Stimulated activated CD4-positive, alpha-beta T cell treated with anti-CD3 and anti-CD28 coated beads, Interleukin-1b, Interleukin-23, amount 100 ng/mL, for 1 hour (primary cell): Measurements from ENCODE around the gene INHBE.
A peak's percentile ranks its signal among the peaks of the same experiment; 100 is the strongest.

Source experiments
- DNase-seq, 2 donors: peaks; one replicate each; pipeline ENCODE4 v3.0.0-alpha.2; 2020; ENCODE audit warnings: low read depth in 2 of 2

INHBE gene

GRCh38 chr12:57461276-57461916 is 6.3 kb downstream of the INHBE start:
- no peak for DNase-seq

GRCh38 chr12:57461917-57462250 is 6.8 kb downstream of the INHBE start:
- no peak for DNase-seq

GRCh38 chr12:57462251-57462911 is 7.3 kb downstream of the INHBE start:
- peak; percentile 74 to 79 for DNase-seq

GRCh38 chr12:57462912-57463253 is 7.8 kb downstream of the INHBE start:
- DNase-seq, result no peak

- no peak for DNase-seq
Observed at GRCh38 chr12:57464569-57464968, 9.5 kb downstream of the INHBE start.

- no peak for DNase-seq
Observed at GRCh38 chr12:57465030-57465746, 10.1 kb downstream of the INHBE start.

- DNase-seq, result no peak
Observed at GRCh38 chr12:57465747-57466505, 10.8 kb downstream of the INHBE start.

- DNase-seq, result no peak
Observed at GRCh38 chr12:57467212-57467874, 12.2 kb downstream of the INHBE start.

- no peak for DNase-seq
Observed at GRCh38 chr12:57467915-57468314, 12.8 kb downstream of the INHBE start.

GRCh38 chr12:57469296-57470164 is 14.4 kb downstream of the INHBE start:
- DNase-seq, result no peak

- no peak for DNase-seq
Observed at GRCh38 chr12:57470286-57470969, 15.3 kb downstream of the INHBE start.

GRCh38 chr12:57470970-57471656 is 16.0 kb downstream of the INHBE start:
- DNase-seq, result no peak

GRCh38 chr12:57471661-57472060 is 16.6 kb downstream of the INHBE start:
- no peak for DNase-seq

GRCh38 chr12:57472391-57472790 is 17.3 kb downstream of the INHBE start:
- DNase-seq, result no peak

- no peak for DNase-seq
Observed at GRCh38 chr12:57473392-57473791, 18.3 kb downstream of the INHBE start.

- no peak for DNase-seq
Observed at GRCh38 chr12:57473886-57474285, 18.8 kb downstream of the INHBE start.

GRCh38 chr12:57474430-57474829 is 19.3 kb downstream of the INHBE start:
- no peak for DNase-seq

- no peak for DNase-seq
Observed at GRCh38 chr12:57474862-57475261, 19.8 kb downstream of the INHBE start.

GRCh38 chr12:57475271-57476161 is 20.4 kb downstream of the INHBE start:
- no peak for DNase-seq
